NCI-H526 (cell line): ENCODE results near the gene NFKBIZ.
"Not testable (repeated sequence)": the region's sequence is repeated elsewhere in the genome, so short reads cannot be mapped to it uniquely, and the experiment has no call there.

ENCODE experiments used
- DNase-seq, 2 experiments: peaks; one replicate each; lab custom pipeline; 2025; lab: John Stamatoyannopoulos, UW

NFKBIZ gene

GRCh38 chr3:101870138-101870537, 20.8 kb downstream of the NFKBIZ start:
- no peak for DNase-seq

GRCh38 chr3:101873619-101874018, 24.3 kb downstream of the NFKBIZ start:
- no peak for DNase-seq

GRCh38 chr3:101876142-101876541, 26.8 kb downstream of the NFKBIZ start:
- DNase-seq, result no peak

- peak in 1 of 2 experiments; percentile 77 for DNase-seq
Measured at GRCh38 chr3:101878589-101878988, 29.3 kb downstream of the NFKBIZ start.

GRCh38 chr3:101879102-101879501, 29.8 kb downstream of the NFKBIZ start:
- peak; percentile 77 to 95 for DNase-seq

GRCh38 chr3:101879623-101880284, 30.4 kb downstream of the NFKBIZ start:
- no peak for DNase-seq

- no peak for DNase-seq
Measured at GRCh38 chr3:101884776-101885175, 35.5 kb downstream of the NFKBIZ start.

- not testable (repeated sequence) for DNase-seq
Measured at GRCh38 chr3:101885584-101885983, 36.3 kb downstream of the NFKBIZ start.

GRCh38 chr3:101886626-101887025, 37.3 kb downstream of the NFKBIZ start:
- no peak for DNase-seq

GRCh38 chr3:101888653-101889052, 39.3 kb downstream of the NFKBIZ start:
- DNase-seq, result no peak

GRCh38 chr3:101890716-101891115, 41.4 kb downstream of the NFKBIZ start:
- DNase-seq, result no peak

- no peak for DNase-seq
Measured at GRCh38 chr3:101892648-101893047, 43.3 kb downstream of the NFKBIZ start.

- no peak for DNase-seq
Measured at GRCh38 chr3:101896083-101896757, 46.9 kb downstream of the NFKBIZ start.

- no peak for DNase-seq
Measured at GRCh38 chr3:101897013-101897412, 47.7 kb downstream of the NFKBIZ start.

- DNase-seq, result no peak
Measured at GRCh38 chr3:101898039-101898438, 48.7 kb downstream of the NFKBIZ start.

- no peak for DNase-seq
Measured at GRCh38 chr3:101898752-101899169, 49.4 kb downstream of the NFKBIZ start.

GRCh38 chr3:101900316-101900715, 51.0 kb downstream of the NFKBIZ start:
- no peak for DNase-seq

GRCh38 chr3:101900736-101901135, 51.4 kb downstream of the NFKBIZ start:
- no peak for DNase-seq

- DNase-seq, result no peak
Measured at GRCh38 chr3:101902041-101902440, 52.7 kb downstream of the NFKBIZ start.

GRCh38 chr3:101903451-101903871, 54.1 kb downstream of the NFKBIZ start:
- no peak for DNase-seq

- DNase-seq, result not testable (repeated sequence)
Measured at GRCh38 chr3:101905573-101905972, 56.3 kb downstream of the NFKBIZ start.
